ENCODE results near the gene ARHGEF28. TPM values are rescaled to one million over a fixed set of nuclear protein-coding genes. Genes with fewer than 3 reads are reported as not detected.

ARHGEF28 gene
- total and polyA plus RNA-seq, 2 donors (not counting 1 experiment from before 2014, with no cell fraction given): 2.3 to 34.3 TPM

DNA sequence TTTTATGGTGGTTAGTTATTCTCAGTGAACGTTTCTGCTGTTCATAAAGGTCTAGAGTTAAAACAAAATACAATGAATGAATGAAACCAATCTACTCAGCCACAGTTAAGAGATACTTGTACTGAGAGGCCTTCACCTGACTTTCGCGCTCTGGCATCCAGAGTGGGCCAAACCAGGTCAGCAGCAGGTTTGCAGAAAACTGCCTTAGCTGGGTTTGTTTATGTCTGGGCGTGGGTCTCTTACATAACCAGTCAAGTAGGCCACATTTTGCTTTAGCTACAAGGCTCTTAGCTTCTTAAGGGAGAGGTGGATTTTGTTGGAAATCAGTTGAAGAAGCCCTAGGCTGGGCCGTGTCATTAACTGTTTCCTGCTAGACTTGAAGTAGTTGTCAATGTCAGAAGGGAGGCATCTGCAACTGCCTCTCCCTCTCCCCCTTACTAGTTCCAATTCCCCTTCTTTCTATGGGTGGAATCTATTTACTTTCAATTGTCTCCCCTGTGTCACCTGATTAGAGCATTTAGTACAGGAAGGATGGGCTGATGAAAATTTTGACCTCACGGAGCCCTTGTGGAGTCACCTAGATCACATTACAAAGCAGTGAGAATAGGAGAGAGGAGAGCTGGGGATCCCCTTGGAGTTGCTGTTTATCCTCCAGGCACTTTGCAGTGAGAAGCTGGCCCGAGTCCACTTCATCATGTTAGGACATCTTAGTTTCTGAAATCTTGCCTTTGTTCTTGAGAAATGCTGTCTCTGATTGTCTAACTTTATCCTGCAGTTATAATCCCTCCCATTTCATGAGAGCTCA, 200.5 kb downstream of the ARHGEF28 start:
- H3K4me3 ChIP-seq (replicated peaks in 1 of 4; ENCODE audit: control extremely low read depth in 1 of 4, insufficient read depth in 1 of 4, low read depth in 3 of 4, low read length in 4 of 4): no peak overlapping the region
- no peak overlapping the region for H2AFZ ChIP-seq (ENCODE audit: low read length)
- H3K27ac ChIP-seq (ENCODE audit: insufficient read depth, low read length): peak overlapping the region; percentile 4
- no peaks in the 10 kb centered on the region for H3K9me3 ChIP-seq (ENCODE audit: control insufficient read depth, insufficient read depth, low read depth, low read length)
- H3K4me2 ChIP-seq (ENCODE audit: extremely low read depth, insufficient read depth, low read length): no peak overlapping the region
- TF ChIP-seq, protein P1, sequence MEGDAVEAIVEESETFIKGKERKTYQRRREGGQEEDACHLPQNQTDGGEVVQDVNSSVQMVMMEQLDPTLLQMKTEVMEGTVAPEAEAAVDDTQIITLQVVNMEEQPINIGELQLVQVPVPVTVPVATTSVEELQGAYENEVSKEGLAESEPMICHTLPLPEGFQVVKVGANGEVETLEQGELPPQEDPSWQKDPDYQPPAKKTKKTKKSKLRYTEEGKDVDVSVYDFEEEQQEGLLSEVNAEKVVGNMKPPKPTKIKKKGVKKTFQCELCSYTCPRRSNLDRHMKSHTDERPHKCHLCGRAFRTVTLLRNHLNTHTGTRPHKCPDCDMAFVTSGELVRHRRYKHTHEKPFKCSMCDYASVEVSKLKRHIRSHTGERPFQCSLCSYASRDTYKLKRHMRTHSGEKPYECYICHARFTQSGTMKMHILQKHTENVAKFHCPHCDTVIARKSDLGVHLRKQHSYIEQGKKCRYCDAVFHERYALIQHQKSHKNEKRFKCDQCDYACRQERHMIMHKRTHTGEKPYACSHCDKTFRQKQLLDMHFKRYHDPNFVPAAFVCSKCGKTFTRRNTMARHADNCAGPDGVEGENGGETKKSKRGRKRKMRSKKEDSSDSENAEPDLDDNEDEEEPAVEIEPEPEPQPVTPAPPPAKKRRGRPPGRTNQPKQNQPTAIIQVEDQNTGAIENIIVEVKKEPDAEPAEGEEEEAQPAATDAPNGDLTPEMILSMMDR (conservative IDR thresholded peaks at IDR 0.05 in 1 of 2, IDR thresholded peaks at IDR 0.05 in 1 of 2; ENCODE audit: low read depth in 1 of 2, low read length in 2 of 2): no peak
- no peak for TF ChIP-seq EZH2 (IDR thresholded peaks at IDR 0.05; ENCODE audit: low read length, missing control alignments)
- H3K4me1 ChIP-seq (ENCODE audit: control insufficient read depth, extremely low read depth, insufficient read depth, low read length): peaks cover 5% of the 10 kb centered on the region
- no peaks in the 10 kb centered on the region for H3K79me2 ChIP-seq (ENCODE audit: control insufficient read depth, insufficient read depth, low read length)
- no peaks in the 10 kb centered on the region for H3K36me3 ChIP-seq (ENCODE audit: control insufficient read depth, insufficient read depth, low read length)
- no peak overlapping the region for H3K9ac ChIP-seq (ENCODE audit: insufficient read depth, low read length)
- no peaks in the 10 kb centered on the region for H4K20me1 ChIP-seq (ENCODE audit: control insufficient read depth, extremely low read depth, insufficient read depth, low read length)
- DNase-seq (ENCODE audit: low read depth in 2 of 2): peak; percentile 57 to 64
- H3K27me3 ChIP-seq (ENCODE audit: control insufficient read depth, insufficient read depth, low read length): no peaks in the 10 kb centered on the region

DNA sequence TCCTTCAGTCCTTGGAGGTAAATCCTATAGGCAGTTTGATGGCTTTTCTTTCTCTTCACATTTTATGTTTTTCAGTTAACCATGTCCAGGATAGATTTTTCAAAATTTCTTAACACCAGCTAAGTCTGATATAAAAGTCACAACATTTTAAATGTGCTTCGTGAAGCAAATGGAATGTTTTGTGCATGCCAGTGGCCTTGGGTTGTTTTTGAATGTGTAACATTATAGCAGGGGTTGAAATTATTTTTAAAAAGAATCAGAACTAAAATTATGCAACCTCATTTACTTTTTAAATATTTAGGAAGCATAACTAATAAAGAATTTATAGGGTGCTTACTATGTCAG, 201.1 kb downstream of the ARHGEF28 start:
- no peaks in the 10 kb centered on the region for H3K79me2 ChIP-seq (ENCODE audit: control insufficient read depth, insufficient read depth, low read length)
- H4K20me1 ChIP-seq (ENCODE audit: control insufficient read depth, extremely low read depth, insufficient read depth, low read length): no peaks in the 10 kb centered on the region
- H3K36me3 ChIP-seq (ENCODE audit: control insufficient read depth, insufficient read depth, low read length): no peaks in the 10 kb centered on the region
- no peak overlapping the region for H2AFZ ChIP-seq (ENCODE audit: low read length)
- peak overlapping the region; percentile 4 for H3K27ac ChIP-seq (ENCODE audit: insufficient read depth, low read length)
- H3K4me2 ChIP-seq (ENCODE audit: extremely low read depth, insufficient read depth, low read length): no peak overlapping the region
- no peak overlapping the region for H3K4me3 ChIP-seq (replicated peaks in 1 of 4; ENCODE audit: control extremely low read depth in 1 of 4, insufficient read depth in 1 of 4, low read depth in 3 of 4, low read length in 4 of 4)
- DNase-seq (ENCODE audit: low read depth in 2 of 2): peak; percentile 38 to 48
- H3K4me1 ChIP-seq (ENCODE audit: control insufficient read depth, extremely low read depth, insufficient read depth, low read length): peaks cover 5% of the 10 kb centered on the region
- H3K9ac ChIP-seq (ENCODE audit: insufficient read depth, low read length): no peak overlapping the region
- no peaks in the 10 kb centered on the region for H3K27me3 ChIP-seq (ENCODE audit: control insufficient read depth, insufficient read depth, low read length)
- TF ChIP-seq, protein P1 (conservative IDR thresholded peaks at IDR 0.05 in 1 of 2, IDR thresholded peaks at IDR 0.05 in 1 of 2; ENCODE audit: low read depth in 1 of 2, low read length in 2 of 2): no peak
- TF ChIP-seq EZH2 (IDR thresholded peaks at IDR 0.05; ENCODE audit: low read length, missing control alignments): no peak
- no peaks in the 10 kb centered on the region for H3K9me3 ChIP-seq (ENCODE audit: control insufficient read depth, insufficient read depth, low read depth, low read length)

DNA sequence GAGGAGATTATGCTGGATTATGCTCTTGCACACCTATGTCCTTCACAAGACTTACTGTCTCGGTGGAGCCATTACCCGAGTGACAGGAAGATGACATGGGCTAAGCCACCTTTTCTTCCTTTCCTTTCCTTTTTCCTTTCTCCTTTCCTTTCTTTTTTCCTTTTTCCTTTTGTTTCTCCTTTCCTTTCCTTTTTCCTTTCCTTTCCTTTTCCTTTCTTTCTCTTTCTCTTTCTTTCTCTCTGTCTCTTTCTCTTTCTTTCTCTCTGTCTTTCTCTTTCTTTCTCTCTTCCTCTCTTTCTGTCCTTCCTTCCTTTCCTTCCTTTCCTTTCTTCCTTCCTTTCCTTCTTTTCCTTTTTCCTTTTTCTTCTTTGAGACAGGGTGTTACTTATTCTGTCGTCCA, 202.5 kb downstream of the ARHGEF28 start:
- Histone ChIP-seq H3K9ac (ENCODE audit: insufficient read depth, low read length) (no peak overlapping the region), H2AFZ (ENCODE audit: low read length) (no peak overlapping the region), H3K27ac (ENCODE audit: insufficient read depth, low read length) (no peak overlapping the region), H3K79me2 (ENCODE audit: control insufficient read depth, insufficient read depth, low read length) (no peaks in the 10 kb centered on the region), H3K36me3 (ENCODE audit: control insufficient read depth, insufficient read depth, low read length) (no peaks in the 10 kb centered on the region), H4K20me1 (ENCODE audit: control insufficient read depth, extremely low read depth, insufficient read depth, low read length) (no peaks in the 10 kb centered on the region), H3K9me3 (ENCODE audit: control insufficient read depth, insufficient read depth, low read depth, low read length) (no peaks in the 10 kb centered on the region), H3K4me1 (ENCODE audit: control insufficient read depth, extremely low read depth, insufficient read depth, low read length) (peaks cover 5% of the 10 kb centered on the region), H3K27me3 (ENCODE audit: control insufficient read depth, insufficient read depth, low read length) (no peaks in the 10 kb centered on the region), H3K4me3 (replicated peaks in 1 of 4; ENCODE audit: control extremely low read depth in 1 of 4, insufficient read depth in 1 of 4, low read depth in 3 of 4, low read length in 4 of 4) (no peak overlapping the region), H3K4me2 (ENCODE audit: extremely low read depth, insufficient read depth, low read length) (no peak overlapping the region)
- no peak for DNase-seq (ENCODE audit: low read depth in 2 of 2)
- TF ChIP-seq EZH2 (IDR thresholded peaks at IDR 0.05; ENCODE audit: low read length, missing control alignments): no peak
- TF ChIP-seq, protein P1 (conservative IDR thresholded peaks at IDR 0.05 in 1 of 2, IDR thresholded peaks at IDR 0.05 in 1 of 2; ENCODE audit: low read depth in 1 of 2, low read length in 2 of 2): no peak

Measured in fibroblast of lung (primary cell).